Endothelial cell (in vitro differentiated cells): ENCODE measurements around the gene GAPDH. TPM values are rescaled to one million over a fixed set of nuclear protein-coding genes. Genes with fewer than 3 reads are reported as not detected.

Experiments used
- DNase-seq: peaks from one replicate; pipeline ENCODE4 v3.0.0; 2021; ENCODE audit warnings: low spot score
- H3K27ac Mint-ChIP-seq: one replicate; pipeline ENCODE4 v1.8.0; 2021; ENCODE audit warnings: mixed read lengths, inconsistent platforms; ENCODE audit not compliant: unreplicated experiment
- H3K27me3 Mint-ChIP-seq: one replicate; pipeline ENCODE4 v1.8.0; 2021; ENCODE audit warnings: mild to moderate bottlenecking, moderate library complexity, mixed read lengths, inconsistent platforms; ENCODE audit not compliant: unreplicated experiment
- H3K36me3 Mint-ChIP-seq: one replicate; pipeline ENCODE4 v1.8.0; 2021; ENCODE audit warnings: mild to moderate bottlenecking, low read depth, mixed read lengths, inconsistent platforms; ENCODE audit not compliant: unreplicated experiment
- H3K4me1 Mint-ChIP-seq: one replicate; pipeline ENCODE4 v1.8.0; 2021; ENCODE audit warnings: mild to moderate bottlenecking, mixed read lengths, inconsistent platforms; ENCODE audit not compliant: unreplicated experiment
- H3K4me3 Mint-ChIP-seq: one replicate; pipeline ENCODE4 v1.8.0; 2021; ENCODE audit warnings: mild to moderate bottlenecking, mixed read lengths, inconsistent platforms; ENCODE audit not compliant: unreplicated experiment
- H3K9me3 Mint-ChIP-seq: one replicate; pipeline ENCODE4 v1.8.0; 2021; ENCODE audit warnings: mixed read lengths, inconsistent platforms; ENCODE audit not compliant: unreplicated experiment
- total RNA-seq: library from RNA; stranded (reverse); fragmentation: NEBNext Ultra II Directional; extraction: Animal tissue kit (Norgen Biotek cat#: 25700); gene quantifications from one replicate; pipeline ENCODE4 v1.2.1, GENCODE V29; 2021; ENCODE audit not compliant: unreplicated experiment
- TF ChIP-seq, protein P1 (sequence below): fragments of 200-600 bp; sonication (generic); IDR thresholded peaks from one replicate; pipeline ENCODE4 v1.5.0; 2021; ENCODE audit warnings: antibody characterized with exemption; ENCODE audit not compliant: unreplicated experiment

The GAPDH gene
- total RNA-seq, 1 donor from 2014 or later, result 2,393 TPM

DNA sequence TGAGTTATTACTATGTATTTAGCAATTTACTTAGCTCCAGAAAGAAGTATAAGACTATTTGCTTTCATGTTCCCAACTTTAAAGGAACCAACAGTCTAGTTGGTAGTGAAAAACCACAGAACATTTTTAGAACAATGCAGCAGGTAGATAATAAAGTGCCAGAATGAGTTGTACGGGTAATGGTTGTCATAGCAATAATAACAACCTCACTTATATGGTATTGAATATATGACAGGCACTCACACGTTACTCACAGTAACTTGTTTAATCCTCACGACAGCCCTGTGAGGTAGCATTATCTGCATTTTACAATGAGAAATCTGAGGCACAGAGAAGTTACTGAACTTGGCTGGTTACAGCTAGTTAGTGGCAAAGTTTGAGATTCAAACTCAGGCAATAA, 10.6 kb upstream of the GAPDH start:
- no peak for DNase-seq
- Mint-ChIP-seq H3K36me3 (peaks cover 46% of the 10 kb centered on the region), H3K9me3 (no peaks in the 10 kb centered on the region), H3K4me3 (no peak overlapping the region), H3K27ac (peak overlapping the region; percentile 16), H3K27me3 (peaks cover 3% of the 10 kb centered on the region), H3K4me1 (no peaks in the 10 kb centered on the region)
- TF ChIP-seq, protein P1, sequence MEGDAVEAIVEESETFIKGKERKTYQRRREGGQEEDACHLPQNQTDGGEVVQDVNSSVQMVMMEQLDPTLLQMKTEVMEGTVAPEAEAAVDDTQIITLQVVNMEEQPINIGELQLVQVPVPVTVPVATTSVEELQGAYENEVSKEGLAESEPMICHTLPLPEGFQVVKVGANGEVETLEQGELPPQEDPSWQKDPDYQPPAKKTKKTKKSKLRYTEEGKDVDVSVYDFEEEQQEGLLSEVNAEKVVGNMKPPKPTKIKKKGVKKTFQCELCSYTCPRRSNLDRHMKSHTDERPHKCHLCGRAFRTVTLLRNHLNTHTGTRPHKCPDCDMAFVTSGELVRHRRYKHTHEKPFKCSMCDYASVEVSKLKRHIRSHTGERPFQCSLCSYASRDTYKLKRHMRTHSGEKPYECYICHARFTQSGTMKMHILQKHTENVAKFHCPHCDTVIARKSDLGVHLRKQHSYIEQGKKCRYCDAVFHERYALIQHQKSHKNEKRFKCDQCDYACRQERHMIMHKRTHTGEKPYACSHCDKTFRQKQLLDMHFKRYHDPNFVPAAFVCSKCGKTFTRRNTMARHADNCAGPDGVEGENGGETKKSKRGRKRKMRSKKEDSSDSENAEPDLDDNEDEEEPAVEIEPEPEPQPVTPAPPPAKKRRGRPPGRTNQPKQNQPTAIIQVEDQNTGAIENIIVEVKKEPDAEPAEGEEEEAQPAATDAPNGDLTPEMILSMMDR, result no peak

DNA sequence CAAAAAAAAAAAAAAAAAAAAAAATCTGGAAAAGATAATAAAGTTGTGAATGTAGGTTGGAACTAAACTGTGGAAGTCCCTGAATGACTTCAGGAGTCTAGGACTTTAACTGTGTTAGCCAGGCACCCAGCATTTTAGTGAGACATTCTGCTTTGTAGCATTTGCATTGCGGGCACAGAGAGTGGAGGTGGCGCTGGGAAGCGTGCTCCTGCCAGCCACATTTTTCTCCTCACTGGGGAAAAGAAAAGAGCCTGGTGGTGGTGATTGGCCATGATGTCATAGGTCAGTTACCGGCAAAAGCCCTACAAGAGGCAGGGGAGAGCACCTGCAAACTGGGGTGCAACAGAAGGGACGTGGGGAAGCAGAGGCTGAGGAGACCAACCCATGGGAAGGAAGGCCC, 9.7 kb upstream of the GAPDH start:
- Mint-ChIP-seq H3K36me3 (peaks cover 46% of the 10 kb centered on the region), H3K27ac (no peak overlapping the region), H3K4me1 (no peaks in the 10 kb centered on the region), H3K9me3 (no peaks in the 10 kb centered on the region), H3K4me3 (no peak overlapping the region), H3K27me3 (peaks cover 3% of the 10 kb centered on the region)
- TF ChIP-seq, protein P1, result no peak
- no peak for DNase-seq

DNA sequence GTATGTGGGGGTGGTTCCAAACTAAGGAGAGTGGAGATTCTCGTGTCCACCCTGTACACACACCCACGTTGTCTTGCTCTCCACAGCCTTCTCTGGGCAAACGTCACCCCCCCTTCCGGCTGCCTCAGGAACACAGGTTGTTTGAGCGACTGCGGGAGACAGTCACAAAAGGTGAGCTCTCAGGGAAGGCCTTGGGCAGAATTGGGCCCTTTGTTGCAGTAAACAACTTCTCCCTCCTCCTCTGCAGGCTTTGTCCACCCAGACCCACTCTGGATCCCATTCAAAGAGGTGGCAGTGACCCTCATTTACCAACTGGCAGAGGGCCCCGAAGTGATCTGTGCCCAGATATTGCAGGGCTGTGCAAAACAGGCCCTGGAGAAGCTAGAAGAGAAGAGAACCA, 8.1 kb upstream of the GAPDH start:
- Mint-ChIP-seq H3K36me3 (peaks cover 52% of the 10 kb centered on the region), H3K4me3 (peak overlapping the region; percentile 29), H3K27me3 (no peaks in the 10 kb centered on the region), H3K9me3 (no peaks in the 10 kb centered on the region), H3K4me1 (no peaks in the 10 kb centered on the region), H3K27ac (no peak overlapping the region)
- TF ChIP-seq, protein P1, result no peak
- no peak for DNase-seq

DNA sequence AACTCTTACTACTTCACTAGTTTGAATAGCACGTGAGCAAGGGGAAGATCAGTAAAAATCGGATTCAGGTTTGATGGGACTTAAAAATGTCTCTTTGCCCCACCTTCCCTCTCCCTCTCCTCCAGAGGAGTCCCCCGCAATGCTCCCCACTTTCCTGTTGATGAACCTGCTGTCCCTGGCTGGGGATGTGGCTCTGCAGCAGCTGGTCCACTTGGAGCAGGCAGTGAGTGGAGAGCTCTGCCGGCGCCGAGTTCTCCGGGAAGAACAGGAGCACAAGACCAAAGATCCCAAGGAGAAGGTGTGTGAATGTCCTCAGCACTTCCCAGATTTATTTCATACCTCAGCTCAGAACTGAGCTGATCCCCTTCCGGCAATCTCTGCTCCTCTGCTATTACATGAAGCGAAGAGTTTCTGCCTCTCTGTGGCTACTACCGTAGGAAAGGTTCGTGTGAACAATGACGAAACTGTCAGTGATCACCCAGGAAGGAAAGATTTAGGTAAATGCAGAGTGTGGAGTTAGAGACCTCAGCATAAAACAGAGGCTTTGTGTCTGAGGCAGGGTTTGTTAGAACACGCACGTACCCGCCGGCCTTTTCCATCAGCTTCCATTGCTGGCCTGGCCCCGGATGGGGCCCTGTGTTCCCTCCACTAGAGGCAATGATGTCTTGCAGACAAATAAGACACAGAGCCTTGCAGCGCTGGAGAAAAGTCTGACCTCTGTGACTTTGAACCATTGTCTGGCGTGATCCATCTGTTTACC, 7.4 kb upstream of the GAPDH start:
- Mint-ChIP-seq H3K27ac (no peak overlapping the region), H3K4me1 (peaks cover 3% of the 10 kb centered on the region), H3K27me3 (peaks cover 1% of the 10 kb centered on the region), H3K4me3 (no peak overlapping the region), H3K36me3 (peaks cover 48% of the 10 kb centered on the region), H3K9me3 (no peaks in the 10 kb centered on the region)
- TF ChIP-seq, protein P1, result no peak
- no peak for DNase-seq

DNA sequence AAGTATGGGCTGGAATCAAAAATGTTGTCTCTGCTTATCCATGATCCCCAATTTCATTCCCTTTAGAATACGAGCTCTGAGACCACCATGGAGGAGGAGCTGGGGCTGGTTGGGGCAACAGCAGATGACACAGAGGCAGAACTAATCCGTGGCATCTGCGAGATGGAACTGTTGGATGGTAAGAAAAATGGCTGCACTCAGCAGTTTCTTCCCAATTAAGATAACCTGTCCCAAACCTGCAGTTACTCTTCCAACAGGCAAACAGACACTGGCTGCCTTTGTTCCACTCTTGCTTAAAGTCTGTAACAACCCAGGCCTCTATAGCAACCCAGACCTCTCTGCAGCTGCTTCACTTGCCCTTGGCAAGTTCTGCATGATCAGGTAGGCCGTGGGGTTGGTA, 6.6 kb upstream of the GAPDH start:
- Mint-ChIP-seq H3K4me1 (peaks cover 10% of the 10 kb centered on the region), H3K27me3 (peaks cover 8% of the 10 kb centered on the region), H3K27ac (no peak overlapping the region), H3K9me3 (no peaks in the 10 kb centered on the region), H3K4me3 (no peak overlapping the region), H3K36me3 (peaks cover 44% of the 10 kb centered on the region)
- no peak for DNase-seq
- TF ChIP-seq, protein P1, result no peak
